ENCODE results near the gene LDLR.
"Not testable (repeated sequence)": the region's sequence is repeated elsewhere in the genome, so short reads cannot be mapped to it uniquely, and the experiment has no call there.

LDLR gene

DNA sequence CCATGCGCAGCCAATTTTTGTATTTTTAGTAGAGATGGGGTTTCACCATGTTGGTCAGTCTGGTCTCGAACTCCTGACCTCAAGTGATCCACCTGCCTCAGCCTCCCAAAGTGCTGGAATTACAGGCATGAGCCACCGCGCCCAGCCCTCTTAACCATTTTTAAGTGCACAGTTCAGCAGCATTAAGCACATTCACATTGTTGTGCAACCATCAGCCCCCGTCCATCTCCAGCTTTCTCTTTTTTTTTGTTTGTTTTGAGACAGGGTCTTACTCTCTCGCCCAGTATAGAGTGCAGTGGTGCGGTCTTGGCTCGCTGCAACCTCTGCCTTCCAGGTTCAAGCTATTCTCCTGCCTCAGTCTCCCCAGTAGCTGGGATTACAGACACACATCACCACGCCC lies 12.5 kb upstream of the LDLR start:
- DNase-seq: not testable (repeated sequence)

DNA sequence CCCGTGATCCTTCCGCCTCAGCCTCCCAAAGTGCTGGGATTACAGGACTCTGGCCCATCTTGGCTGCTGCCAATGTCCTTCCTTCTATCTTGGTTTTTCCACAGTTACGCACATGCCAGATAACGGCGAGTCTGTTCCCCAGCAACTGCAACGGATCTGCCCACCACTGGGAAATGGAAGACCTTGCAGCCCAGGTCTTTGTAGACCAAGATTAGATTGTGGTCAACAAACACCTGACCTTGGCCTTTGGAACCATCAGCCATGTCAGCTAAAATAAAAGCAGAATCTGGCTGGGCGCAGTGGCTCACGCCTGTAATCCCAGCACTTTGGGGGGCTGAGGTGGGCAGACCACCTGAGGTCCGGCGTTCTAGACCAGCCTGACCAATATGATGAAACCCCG lies 10.4 kb upstream of the LDLR start:
- no peak for DNase-seq

DNA sequence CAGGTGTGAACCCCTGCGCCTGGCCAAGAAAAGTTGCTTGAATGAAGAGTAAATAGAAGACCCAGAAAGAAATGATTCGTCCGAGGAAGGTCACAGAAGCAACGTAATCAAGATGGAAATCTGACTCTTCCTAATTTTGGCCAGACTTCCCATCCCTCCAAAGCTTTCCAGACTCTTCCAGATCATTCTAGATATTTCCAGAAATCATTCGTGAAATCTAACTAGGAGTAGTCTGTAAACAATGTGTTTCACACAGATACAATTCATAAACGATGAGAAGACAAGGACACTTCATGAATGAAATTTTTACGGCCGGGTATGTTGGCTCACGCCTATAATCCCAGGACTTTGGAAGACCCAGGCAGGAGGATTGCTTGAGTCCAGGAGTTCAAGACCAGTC lies 9.3 kb upstream of the LDLR start:
- DNase-seq: no peak

DNA sequence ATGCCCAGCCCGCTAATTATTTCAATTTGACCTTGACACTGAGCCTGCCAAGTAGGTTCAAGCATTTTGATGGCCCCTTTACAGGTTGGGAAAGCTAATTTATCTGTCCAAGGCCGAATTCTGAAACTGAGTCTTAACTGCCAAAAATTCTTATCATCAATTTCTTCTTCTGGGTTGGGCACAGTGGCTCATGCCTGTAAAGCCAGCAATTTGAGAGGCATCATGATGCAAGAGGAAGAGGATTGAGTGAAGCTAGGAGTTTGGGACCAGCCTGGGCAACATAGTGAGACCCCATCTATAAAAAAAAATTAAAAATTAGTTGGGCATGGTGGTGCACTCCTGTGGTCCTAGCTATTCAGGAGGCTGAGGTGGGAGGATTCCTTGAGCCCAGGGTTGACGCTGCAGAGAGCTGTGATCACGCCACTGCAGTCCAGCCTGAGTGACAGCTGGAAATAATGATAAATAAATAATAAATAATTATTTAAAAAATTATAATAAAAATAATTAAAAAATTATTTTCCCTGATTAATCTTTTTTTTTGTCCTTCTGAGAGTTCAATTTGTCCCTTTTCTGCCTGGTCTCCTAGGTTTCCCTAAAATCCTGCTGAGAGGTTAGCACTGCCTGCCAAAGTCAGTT lies 1.3 kb upstream of the LDLR start:
- DNase-seq: no peak

DNA sequence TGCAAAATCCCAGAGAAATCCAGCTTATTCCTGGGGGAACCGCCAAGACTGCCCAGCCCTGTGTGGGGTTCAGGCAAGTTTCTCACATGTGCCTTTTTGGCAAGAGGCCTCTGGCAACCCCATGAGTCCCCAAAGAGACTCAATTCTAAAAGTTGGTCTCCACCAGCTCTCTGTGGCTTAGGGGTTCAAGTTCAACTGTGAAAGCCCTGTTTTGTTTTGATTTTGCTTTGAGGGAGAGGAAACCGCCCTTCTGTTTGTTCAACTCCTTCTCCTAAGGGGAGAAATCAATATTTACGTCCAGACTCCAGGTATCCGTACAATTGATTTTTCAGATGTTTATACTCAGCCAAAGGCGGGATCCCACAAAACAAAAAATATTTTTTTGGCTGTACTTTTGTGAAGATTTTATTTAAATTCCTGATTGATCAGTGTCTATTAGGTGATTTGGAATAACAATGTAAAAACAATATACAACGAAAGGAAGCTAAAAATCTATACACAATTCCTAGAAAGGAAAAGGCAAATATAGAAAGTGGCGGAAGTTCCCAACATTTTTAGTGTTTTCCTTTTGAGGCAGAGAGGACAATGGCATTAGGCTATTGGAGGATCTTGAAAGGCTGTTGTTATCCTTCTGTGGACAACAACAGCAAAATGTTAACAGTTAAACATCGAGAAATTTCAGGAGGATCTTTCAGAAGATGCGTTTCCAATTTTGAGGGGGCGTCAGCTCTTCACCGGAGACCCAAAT lies 583 bp upstream of the LDLR start:
- DNase-seq: no peak

DNA sequence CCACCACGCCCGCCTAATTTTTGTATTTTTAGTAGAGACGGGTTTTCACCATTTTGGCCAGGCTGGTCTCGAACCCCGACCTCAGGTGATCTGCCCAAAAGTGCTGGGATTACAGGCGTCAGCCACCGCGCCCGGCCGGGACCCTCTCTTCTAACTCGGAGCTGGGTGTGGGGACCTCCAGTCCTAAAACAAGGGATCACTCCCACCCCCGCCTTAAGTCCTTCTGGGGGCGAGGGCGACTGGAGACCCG lies 676 bp downstream of the LDLR start:
- not testable (repeated sequence) for DNase-seq

DNA sequence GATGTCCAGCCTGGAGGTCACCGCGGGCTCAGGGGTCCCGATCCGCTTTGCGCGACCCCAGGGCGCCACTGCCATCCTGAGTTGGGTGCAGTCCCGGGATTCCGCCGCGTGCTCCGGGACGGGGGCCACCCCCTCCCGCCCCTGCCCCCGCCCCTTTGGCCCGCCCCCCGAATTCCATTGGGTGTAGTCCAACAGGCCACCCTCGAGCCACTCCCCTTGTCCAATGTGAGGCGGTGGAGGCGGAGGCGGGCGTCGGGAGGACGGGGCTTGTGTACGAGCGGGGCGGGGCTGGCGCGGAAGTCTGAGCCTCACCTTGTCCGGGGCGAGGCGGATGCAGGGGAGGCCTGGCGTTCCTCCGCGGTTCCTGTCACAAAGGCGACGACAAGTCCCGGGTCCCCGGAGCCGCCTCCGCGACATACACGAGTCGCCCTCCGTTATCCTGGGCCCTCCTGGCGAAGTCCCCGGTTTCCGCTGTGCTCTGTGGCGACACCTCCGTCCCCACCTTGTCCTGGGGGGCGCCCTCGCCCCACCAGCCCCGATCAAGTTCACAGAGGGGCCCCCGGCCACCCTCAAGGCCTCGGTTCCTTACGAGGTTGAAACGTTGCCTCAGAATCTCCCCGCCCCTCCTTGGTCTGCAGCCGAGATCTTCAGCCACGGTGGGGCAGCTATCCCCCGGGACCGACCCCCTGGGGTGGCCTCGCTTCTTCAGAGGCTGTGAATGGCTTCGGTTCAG lies 1.2 kb downstream of the LDLR start:
- DNase-seq: peak; percentile 86

DNA sequence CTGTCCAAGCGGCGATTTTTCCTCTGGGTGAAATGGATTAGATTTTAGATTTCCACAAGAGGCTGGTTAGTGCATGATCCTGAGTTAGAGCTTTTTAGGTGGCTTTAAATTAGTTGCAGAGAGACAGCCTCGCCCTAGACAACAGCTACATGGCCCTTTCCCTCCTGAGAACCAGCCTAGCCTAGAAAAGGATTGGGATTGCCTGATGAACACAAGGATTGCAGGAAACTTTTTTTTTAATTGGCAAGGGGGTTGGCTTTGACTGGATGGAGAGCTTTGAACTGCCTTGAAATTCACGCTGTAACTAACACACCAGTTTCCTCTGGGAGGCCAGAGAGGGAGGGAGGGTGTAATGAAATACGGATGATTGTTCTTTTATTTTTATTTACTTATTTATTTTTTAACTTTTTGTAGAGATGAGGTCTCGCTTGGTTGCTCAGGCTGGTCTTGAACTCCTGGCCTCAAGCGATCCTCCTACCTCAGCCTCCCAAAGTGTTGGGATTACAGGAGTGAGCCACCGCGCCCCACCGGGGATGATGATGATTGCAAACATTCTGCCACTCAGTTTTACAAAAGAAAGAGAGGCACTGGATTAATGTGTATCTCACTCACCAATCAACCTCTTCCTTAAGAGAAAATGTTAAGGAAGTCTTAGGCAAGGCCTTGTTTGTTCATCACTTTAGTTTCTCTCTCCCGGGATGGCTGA lies 1.9 kb downstream of the LDLR start:
- DNase-seq: no peak

DNA sequence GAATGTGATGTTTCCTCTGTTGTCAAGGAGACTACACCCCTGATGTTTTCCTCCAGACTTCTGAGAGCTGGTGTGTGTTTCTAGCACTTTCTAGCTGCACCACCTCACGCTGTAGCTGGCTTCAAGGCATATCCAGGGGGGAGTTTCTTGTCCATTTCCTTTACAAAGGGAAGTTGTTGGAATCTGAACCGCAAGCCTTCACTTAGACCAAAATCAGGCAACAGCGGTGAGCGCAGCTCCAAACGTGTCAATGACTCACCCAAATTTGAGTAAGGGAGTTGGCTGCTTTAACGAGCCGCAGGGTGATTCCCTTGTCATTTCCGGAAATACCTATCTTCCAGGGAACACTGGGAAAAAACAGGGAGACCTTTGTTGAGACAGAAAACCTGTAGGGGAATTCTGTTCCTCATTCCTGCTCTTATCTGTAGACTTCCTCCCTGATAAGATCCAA lies 2.5 kb downstream of the LDLR start:
- peak; percentile 89 for DNase-seq

DNA sequence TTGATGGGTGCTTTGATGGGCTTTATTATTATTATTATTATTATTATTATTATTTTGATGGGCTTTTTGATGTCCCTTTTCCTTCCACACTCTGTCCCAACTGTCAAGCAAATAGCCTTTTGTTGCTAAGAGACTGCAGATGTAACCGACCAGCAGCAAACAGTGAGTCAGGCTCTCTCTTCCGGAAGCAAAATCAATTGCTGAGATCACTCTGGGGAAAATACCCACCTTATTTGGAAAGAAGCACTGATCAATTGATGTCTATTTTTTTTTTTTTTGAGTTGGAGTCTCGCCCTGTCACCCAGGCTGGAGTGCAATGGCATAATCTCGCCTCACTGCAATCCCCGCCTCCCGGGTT lies 2.9 kb downstream of the LDLR start:
- peak; percentile 89 for DNase-seq

DNA sequence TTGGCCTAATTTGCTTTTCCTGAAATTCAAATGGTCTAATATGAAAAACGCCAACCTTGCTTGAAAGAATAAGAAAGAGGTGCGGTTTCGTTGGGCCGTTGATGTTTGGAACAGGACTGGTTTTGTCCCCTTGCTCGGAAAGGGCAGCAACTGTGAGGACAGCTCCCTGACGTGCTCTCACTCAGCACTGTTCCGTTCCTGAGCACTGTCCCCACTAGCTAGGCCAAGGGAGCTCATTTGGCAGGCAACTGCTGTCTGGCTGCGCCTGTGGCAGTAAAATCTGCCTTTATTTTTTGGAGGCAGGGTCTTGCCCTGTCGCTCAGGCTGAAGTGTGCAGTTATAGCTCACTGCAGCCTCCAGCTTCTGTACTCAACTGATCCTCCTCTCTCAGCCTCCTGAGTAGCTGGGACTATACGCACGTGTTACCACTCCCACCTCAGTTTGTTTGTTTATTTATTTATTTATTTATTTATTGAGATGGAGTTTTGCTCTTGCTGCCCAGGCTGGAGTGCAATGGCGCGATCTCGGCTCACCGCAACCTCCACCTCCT lies 4.5 kb downstream of the LDLR start:
- DNase-seq: no peak

DNA sequence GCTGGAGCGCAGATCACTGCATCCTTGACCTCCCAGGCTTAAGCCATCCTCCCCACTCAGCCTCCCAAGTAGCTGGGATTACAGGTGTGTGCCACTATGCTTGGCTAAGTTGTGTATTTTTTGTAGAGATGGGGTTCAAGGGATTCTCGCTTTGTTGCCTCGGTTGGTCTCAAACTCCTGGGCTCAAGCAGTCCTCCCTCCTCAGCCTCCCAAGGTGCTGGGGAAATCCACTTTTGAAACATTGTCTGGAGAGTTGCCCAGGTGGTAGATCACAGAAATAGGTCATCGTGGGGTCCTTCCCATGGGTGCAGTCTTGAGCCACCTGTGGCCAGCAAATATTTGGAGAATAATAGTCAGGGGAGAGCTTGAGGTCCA lies 5.2 kb downstream of the LDLR start:
- no peak for DNase-seq

DNA sequence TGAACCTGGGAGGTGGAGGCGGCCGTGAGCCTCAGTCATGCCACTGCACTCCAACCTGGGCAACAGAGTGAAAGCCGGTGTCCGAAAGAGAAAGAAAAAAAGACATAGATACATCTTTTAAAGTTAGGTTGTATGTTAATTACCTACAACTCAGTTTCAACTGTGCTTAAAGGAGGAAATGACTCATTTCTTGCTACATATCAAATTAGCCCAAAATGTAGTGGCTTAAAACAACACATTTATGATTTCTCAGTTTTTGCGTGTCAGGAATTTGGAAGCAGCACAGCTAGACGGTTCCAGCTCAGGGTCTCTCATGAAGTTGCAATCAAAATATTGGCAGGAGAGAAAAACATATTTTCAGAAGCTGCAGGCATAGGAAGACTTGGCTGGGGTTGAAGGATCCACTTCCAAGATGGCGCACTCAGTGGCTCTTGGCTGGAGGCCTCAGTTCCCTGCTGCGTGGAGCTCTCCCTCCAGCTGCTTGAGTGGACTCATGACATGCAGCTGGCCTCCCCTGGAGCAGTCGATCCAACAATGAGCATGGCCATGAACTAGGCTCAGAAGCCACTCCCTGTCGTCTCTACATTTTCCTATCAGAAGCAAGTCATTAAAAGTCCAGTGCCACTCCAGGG lies 7.1 kb downstream of the LDLR start:
- peak; percentile 52 for DNase-seq

DNA sequence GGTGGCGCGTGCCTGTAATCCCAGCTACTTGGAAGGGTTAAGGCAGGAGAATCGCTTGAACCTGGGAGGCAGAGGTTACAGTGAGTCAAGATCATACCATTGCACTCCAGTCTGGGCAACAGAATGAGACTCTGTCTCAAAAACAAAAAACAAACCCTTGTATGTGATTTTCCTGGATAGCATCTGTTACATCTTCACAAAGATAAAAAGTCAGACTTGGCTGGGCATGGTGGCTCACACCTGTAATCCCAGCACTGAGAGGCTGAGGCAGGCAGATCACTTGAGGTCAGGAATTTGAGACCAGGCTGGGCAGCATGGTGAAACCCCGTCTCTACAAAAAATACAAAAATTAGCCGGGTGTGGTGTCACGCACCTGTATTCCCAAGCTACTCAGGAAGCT lies 8.1 kb downstream of the LDLR start:
- not testable (repeated sequence) for DNase-seq

DNA sequence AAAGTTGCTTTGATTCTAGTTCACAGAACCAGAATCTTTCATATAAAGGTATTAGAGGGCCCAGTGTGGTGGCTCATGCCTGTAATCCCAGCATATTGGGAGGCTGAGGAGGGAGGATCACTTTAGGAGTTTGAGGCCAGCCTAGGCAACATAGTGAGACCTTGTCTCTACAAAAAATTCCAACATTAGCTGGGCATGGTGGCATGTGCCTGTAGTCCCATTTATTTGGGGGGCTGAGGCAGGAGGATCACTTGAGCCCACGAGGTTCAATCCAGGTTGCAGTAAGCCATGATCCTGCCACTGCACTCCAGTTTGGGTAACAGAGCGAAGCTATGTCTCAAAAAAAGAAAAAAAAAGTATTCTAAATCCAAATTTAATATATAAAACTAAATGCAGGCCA lies 9.1 kb downstream of the LDLR start:
- DNase-seq: no peak

DNA sequence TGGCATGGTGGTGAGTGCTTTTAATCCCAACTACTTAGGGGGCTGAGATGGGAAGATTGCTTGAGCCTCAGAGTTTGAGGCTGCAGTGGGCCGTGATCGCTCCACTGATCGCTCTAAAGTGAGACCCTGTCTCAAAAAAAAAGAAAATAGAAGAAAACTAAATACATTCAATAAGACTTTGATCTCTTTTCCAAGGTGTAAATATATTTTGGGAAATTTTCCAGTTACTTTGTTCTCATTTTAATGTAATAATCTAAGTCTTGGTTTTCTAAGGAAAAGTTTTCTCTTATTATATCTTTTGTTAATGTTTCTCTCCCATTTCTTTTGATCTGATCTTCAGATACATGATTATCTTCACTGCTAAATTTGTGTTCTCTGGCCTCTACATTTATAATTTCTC lies 9.6 kb downstream of the LDLR start:
- no peak for DNase-seq

DNA sequence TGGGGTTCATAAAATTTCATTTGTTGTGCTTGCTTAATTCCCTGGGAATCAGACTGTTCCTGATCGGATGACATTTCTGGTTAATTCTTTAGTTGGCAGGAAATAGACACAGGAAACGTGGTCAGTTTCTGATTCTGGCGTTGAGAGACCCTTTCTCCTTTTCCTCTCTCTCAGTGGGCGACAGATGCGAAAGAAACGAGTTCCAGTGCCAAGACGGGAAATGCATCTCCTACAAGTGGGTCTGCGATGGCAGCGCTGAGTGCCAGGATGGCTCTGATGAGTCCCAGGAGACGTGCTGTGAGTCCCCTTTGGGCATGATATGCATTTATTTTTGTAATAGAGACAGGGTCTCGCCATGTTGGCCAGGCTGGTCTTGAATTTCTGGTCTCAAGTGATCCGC lies 10.8 kb downstream of the LDLR start:
- no peak for DNase-seq

DNA sequence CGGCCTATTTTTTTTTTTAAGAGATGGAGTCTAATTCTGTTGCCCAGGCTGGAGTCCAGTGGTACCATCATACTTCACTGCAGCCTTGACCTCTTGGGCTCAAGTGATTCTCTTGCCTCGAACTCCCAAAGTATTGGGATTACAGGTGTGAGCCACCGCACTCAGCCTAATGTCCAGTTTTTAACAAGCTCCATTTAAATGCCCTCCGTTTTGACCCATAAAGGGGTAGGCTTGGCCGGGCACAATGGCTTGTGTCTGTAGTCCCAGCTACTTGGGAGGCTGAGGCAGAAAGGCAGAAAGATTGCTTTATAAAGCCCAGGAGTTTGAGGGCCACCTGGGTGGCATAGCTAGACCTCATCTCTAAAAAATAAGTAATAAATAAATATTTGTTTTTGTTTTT lies 11.8 kb downstream of the LDLR start:
- DNase-seq: no peak

DNA sequence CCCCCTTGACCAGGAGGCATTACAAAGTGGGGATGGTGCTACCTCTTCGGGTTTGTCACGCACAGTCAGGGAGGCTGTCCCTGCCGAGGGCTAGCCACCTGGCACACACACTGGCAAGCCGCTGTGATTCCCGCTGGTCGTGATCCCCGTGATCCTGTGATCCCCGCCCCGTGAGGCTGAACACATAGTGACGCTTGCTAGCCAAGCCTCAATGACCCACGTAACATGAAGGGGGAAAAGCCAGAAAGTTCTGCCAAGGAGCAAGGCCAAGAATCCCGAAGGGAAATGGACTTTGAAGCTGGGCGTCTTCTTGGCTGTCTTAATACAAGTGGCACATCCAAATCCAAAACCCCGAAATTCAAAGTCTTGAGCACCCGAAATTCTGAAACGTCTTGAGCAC lies 13.7 kb downstream of the LDLR start:
- no peak for DNase-seq

DNA sequence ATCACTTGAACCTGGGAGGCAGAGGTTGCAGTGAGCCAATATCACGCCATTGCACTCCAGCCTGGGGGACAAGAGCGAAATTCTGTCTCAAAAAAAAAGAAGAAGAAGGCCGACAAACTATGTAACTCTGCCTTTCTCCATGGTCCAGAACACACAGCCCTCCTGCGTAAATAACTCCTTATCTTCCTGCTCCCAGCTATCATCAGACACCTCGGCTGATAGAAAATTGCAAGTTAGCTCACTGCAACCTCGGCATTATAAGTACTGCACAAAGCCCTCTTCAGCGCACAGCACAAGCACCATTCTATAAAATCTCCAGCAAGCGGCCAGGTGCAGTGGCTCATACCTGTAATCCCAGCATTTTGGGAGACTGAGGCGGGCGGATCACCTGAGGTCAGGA lies 14.4 kb downstream of the LDLR start:
- not testable (repeated sequence) for DNase-seq

DNA sequence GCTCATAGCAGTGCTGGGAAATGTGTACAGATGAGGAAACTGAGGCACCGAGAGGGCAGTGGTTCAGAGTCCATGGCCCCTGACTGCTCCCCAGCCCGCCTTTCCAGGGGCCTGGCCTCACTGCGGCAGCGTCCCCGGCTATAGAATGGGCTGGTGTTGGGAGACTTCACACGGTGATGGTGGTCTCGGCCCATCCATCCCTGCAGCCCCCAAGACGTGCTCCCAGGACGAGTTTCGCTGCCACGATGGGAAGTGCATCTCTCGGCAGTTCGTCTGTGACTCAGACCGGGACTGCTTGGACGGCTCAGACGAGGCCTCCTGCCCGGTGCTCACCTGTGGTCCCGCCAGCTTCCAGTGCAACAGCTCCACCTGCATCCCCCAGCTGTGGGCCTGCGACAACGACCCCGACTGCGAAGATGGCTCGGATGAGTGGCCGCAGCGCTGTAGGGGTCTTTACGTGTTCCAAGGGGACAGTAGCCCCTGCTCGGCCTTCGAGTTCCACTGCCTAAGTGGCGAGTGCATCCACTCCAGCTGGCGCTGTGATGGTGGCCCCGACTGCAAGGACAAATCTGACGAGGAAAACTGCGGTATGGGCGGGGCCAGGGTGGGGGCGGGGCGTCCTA lies 15.9 kb downstream of the LDLR start:
- DNase-seq: no peak

DNA sequence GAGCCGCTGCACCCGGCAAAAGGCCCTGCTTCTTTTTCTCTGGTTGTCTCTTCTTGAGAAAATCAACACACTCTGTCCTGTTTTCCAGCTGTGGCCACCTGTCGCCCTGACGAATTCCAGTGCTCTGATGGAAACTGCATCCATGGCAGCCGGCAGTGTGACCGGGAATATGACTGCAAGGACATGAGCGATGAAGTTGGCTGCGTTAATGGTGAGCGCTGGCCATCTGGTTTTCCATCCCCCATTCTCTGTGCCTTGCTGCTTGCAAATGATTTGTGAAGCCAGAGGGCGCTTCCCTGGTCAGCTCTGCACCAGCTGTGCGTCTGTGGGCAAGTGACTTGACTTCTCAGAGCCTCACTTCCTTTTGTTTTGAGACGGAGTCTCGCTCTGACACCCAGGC lies 17.2 kb downstream of the LDLR start:
- DNase-seq: no peak

DNA sequence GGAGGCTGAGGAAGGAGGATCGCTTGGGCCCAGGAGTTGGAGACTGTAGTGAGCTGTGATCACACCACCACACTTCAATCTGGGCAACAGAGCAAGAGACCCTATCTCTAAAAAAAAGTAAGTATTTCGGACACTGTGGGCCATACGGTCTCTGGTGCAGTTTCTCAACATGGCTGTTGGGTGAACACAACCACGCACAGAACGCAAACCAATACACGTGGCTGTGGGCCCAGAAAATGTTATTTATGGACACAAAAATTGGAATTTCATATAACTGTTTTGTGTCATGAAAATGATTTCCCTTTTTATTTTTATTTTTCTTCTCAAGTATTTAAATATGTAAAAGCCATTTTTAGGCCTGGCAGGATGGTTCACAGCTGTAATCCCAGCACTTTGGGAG lies 19.5 kb downstream of the LDLR start:
- no peak for DNase-seq

Measured in kidney glomerular epithelial cell (primary cell).